H9 (cell line): Measurements from ENCODE around the gene OR51L1. TPM values are rescaled to one million over a fixed set of nuclear protein-coding genes. Genes with fewer than 3 reads are reported as not detected.

Experiments used
- DNase-seq: peaks from one replicate; pipeline ENCODE4 v3.0.0-alpha.2; 2017
- H2AFZ ChIP-seq: one replicate; pipeline ENCODE4 v1.6.1; 2013; ENCODE audit warnings: mild to moderate bottlenecking, low read length, control low read depth, moderate library complexity
- H2AK5ac ChIP-seq: 2 replicates; pipeline ENCODE4 v1.6.1; 2013; ENCODE audit warnings: low read length, control low read depth, mixed read lengths; ENCODE audit not compliant: insufficient read length
- H2BK120ac ChIP-seq: one replicate; pipeline ENCODE4 v1.6.1; 2013; ENCODE audit warnings: low read depth, mild to moderate bottlenecking, low read length, control low read depth, inconsistent platforms; ENCODE audit not compliant: poor library complexity, severe bottlenecking
- H2BK12ac ChIP-seq: 2 replicates; pipeline ENCODE4 v1.6.1; 2013; ENCODE audit warnings: low read length, control low read depth, mixed read lengths, low read depth; ENCODE audit not compliant: insufficient read length
- H2BK15ac ChIP-seq: 2 replicates; pipeline ENCODE4 v1.6.1; 2013; ENCODE audit warnings: low read depth, low read length, control low read depth
- H2BK20ac ChIP-seq: one replicate; pipeline ENCODE4 v1.6.1; 2013; ENCODE audit warnings: low read depth, mild to moderate bottlenecking, low read length, control low read depth, inconsistent platforms; ENCODE audit not compliant: poor library complexity, severe bottlenecking
- H2BK5ac ChIP-seq: 2 replicates; pipeline ENCODE4 v1.6.1; 2013; ENCODE audit warnings: low read length, control low read depth, mixed read lengths; ENCODE audit not compliant: insufficient read length
- H3K14ac ChIP-seq: 2 replicates; pipeline ENCODE4 v1.6.1; 2013; ENCODE audit warnings: low read length, control low read depth; ENCODE audit not compliant: insufficient read depth
- H3K18ac ChIP-seq: 2 replicates; pipeline ENCODE4 v1.6.1; 2013; ENCODE audit warnings: low read depth, mild to moderate bottlenecking, mixed read lengths, low read length, control low read depth; ENCODE audit not compliant: insufficient read length
- H3K23ac ChIP-seq: 2 replicates; pipeline ENCODE4 v1.6.1; 2013; ENCODE audit warnings: low read length, control low read depth, mixed read lengths, low read depth; ENCODE audit not compliant: insufficient read length
- H3K23me2 ChIP-seq: 2 replicates; pipeline ENCODE4 v1.6.1; 2013; ENCODE audit warnings: low read depth, mild to moderate bottlenecking, mixed read lengths, low read length, control low read depth; ENCODE audit not compliant: insufficient read length, poor library complexity, severe bottlenecking
- H3K27ac ChIP-seq: 2 replicates; pipeline ENCODE4 v1.5.1; 2013; ENCODE audit warnings: low read length, control low read depth, mixed read lengths, low read depth; ENCODE audit not compliant: insufficient read length
- H3K27me3 ChIP-seq: 2 replicates; pipeline ENCODE4 v1.6.1; 2013; ENCODE audit warnings: low read length, control low read depth, inconsistent platforms; ENCODE audit not compliant: insufficient read depth
- H3K4ac ChIP-seq: 2 replicates; pipeline ENCODE4 v1.6.1; 2013; ENCODE audit warnings: low read depth, mild to moderate bottlenecking, control low read depth, inconsistent platforms, low read length, moderate library complexity
- H3K4me1 ChIP-seq: 2 replicates; pipeline ENCODE4 v1.6.1; 2013; ENCODE audit warnings: low read length, control low read depth, inconsistent platforms; ENCODE audit not compliant: insufficient read depth
- H3K4me2 ChIP-seq: 2 replicates; pipeline ENCODE4 v1.6.1; 2013; ENCODE audit warnings: low read length, control low read depth, mixed read lengths; ENCODE audit not compliant: insufficient read length, insufficient read depth
- H3K56ac ChIP-seq: 2 replicates; pipeline ENCODE4 v1.6.1; 2013; ENCODE audit warnings: low read depth, mild to moderate bottlenecking, mixed read lengths, low read length, control low read depth; ENCODE audit not compliant: insufficient read length
- H3K79me1 ChIP-seq: 2 replicates; pipeline ENCODE4 v1.6.1; 2013; ENCODE audit warnings: low read depth, mild to moderate bottlenecking, moderate library complexity, low read length, control low read depth, inconsistent platforms; ENCODE audit not compliant: insufficient read depth, poor library complexity, severe bottlenecking
- H3K79me2 ChIP-seq: 2 replicates; pipeline ENCODE4 v1.6.1; 2013; ENCODE audit warnings: low read length, control low read depth, inconsistent platforms; ENCODE audit not compliant: insufficient read depth
- H3K9ac ChIP-seq: 2 replicates; pipeline ENCODE4 v1.6.1; 2013; ENCODE audit warnings: low read length, control low read depth, mixed read lengths; ENCODE audit not compliant: insufficient read length; ENCODE audit errors: extremely low read depth
- H3K9me3 ChIP-seq: one replicate; pipeline ENCODE4 v1.6.1; 2013; ENCODE audit warnings: low read depth, low read length, inconsistent platforms; ENCODE audit not compliant: control insufficient read depth
- H3T11ph ChIP-seq: one replicate; pipeline ENCODE4 v1.6.1; 2013; ENCODE audit warnings: mild to moderate bottlenecking, low read length, control low read depth, inconsistent platforms
- H4K20me1 ChIP-seq: one replicate; pipeline ENCODE4 v1.6.1; 2013; ENCODE audit not compliant: control insufficient read depth, insufficient read length, insufficient read depth
- H4K5ac ChIP-seq: 2 replicates; pipeline ENCODE4 v1.6.1; 2013; ENCODE audit warnings: low read depth, mild to moderate bottlenecking, mixed read lengths, low read length, control low read depth; ENCODE audit not compliant: insufficient read length
- H4K8ac ChIP-seq: replicated peaks from 2 replicates; pipeline ENCODE4 v1.6.1; 2013; ENCODE audit warnings: low read length, control low read depth, mixed read lengths, low read depth; ENCODE audit not compliant: insufficient read length
- H4K91ac ChIP-seq: 2 replicates; pipeline ENCODE4 v1.6.1; 2013; ENCODE audit warnings: low read depth, mild to moderate bottlenecking, moderate library complexity, mixed read lengths, low read length, control low read depth; ENCODE audit not compliant: insufficient read length
- H3K27ac Mint-ChIP-seq, 3 experiments: 2 replicates in 2 of 3; 3 replicates in 1 of 3; pipeline ENCODE4 v1.8.0; 2020 to 2021; ENCODE audit warnings: mixed read lengths in 3 of 3, mild to moderate bottlenecking in 1 of 3, moderate library complexity in 1 of 3
- H3K27me3 Mint-ChIP-seq: 2 replicates; pipeline ENCODE4 v1.8.0; 2021; ENCODE audit warnings: low read depth, mild to moderate bottlenecking, moderate library complexity, mixed read lengths
- H3K36me3 Mint-ChIP-seq, 3 experiments: 2 replicates in 2 of 3; 3 replicates in 1 of 3; pipeline ENCODE4 v1.8.0; 2020 to 2021; ENCODE audit warnings: low read depth in 3 of 3, mixed read lengths in 3 of 3; ENCODE audit not compliant: insufficient read depth in 1 of 3
- H3K4me1 Mint-ChIP-seq, 2 experiments: 2 replicates each; pipeline ENCODE4 v1.8.0; 2020; ENCODE audit warnings: mixed read lengths in 2 of 2
- H3K4me3 Mint-ChIP-seq, 2 experiments: 2 replicates in 1 of 2; 3 replicates in 1 of 2; pipeline ENCODE4 v1.8.0; 2020 to 2021; ENCODE audit warnings: mild to moderate bottlenecking in 2 of 2, mixed read lengths in 2 of 2, moderate library complexity in 1 of 2
- H3K9me3 Mint-ChIP-seq, 2 experiments: 2 replicates in 1 of 2; 3 replicates in 1 of 2; pipeline ENCODE4 v1.8.0; 2020; ENCODE audit warnings: mild to moderate bottlenecking in 2 of 2, mixed read lengths in 2 of 2, moderate library complexity in 1 of 2
- CTCF ChIP-seq: fragments of 200-600 bp; sonication (generic); conservative IDR thresholded peaks from 3 replicates; pipeline ENCODE4 v1.8.0; 2021; ENCODE audit warnings: antibody characterized with exemption, mild to moderate bottlenecking
- WGBS: extraction: QIAGEN DNeasy Blood & Tissue Kit; methylation state at CpG from one replicate; pipeline ENCODE4 v1.1.7; 2013; ENCODE audit warnings: missing lambda C conversion rate, low lambda C conversion rate, mixed read lengths; ENCODE audit not compliant: insufficient read length; ENCODE audit errors: extremely low coverage; 5-methylcytosine and 5-hydroxymethylcytosine counted together
- total RNA-seq: library from RNA; stranded (reverse); gene quantifications from 2 replicates; pipeline ENCODE4 v1.2.1, GENCODE V29; 2021

OR51L1 gene
- total RNA-seq, 1 experiment from 2014 or later = not detected

- Histone ChIP-seq H3K9me3 (no peaks in the 10 kb centered on the region), H3K18ac (no peak overlapping the region), H4K20me1 (no peaks in the 10 kb centered on the region), H3K56ac (no peak overlapping the region), H3K4me2 (no peak overlapping the region), H3K4ac (no peak overlapping the region), H3K23ac (no peak overlapping the region), H2AK5ac (no peak overlapping the region), H4K91ac (no peak overlapping the region), H3K14ac (no peak overlapping the region), H3K23me2 (no peaks in the 10 kb centered on the region), H2BK20ac (no peak overlapping the region), H2BK5ac (no peak overlapping the region), H3K27me3 (no peaks in the 10 kb centered on the region), H3K27ac (no peak overlapping the region), H2BK120ac (no peak overlapping the region), H4K5ac (no peak overlapping the region), H2AFZ (no peak overlapping the region), H3K9ac (no peak overlapping the region), H4K8ac (no peak overlapping the region), H2BK15ac (no peak overlapping the region), H3T11ph (no peak overlapping the region), H3K79me1 (no peaks in the 10 kb centered on the region), H3K79me2 (no peaks in the 10 kb centered on the region), H2BK12ac (no peak overlapping the region), H3K4me1 (no peaks in the 10 kb centered on the region)
- no CpG with 5 or more reads among the region's 3 CpGs for WGBS
- H3K9me3 Mint-ChIP-seq = peaks cover 2 to 3% of the 10 kb centered on the region in 2 experiments; a peak in 3 of 5 replicates
- H3K27ac Mint-ChIP-seq = no peak overlapping the region
- H3K36me3 Mint-ChIP-seq = no peaks in the 10 kb centered on the region; a peak in 1 of 7 replicates
- H3K27me3 Mint-ChIP-seq = no peaks in the 10 kb centered on the region
- DNase-seq = no peak
- H3K4me3 Mint-ChIP-seq = no peak overlapping the region
- no peak for TF ChIP-seq CTCF
- 0 out of 4 replicates have a peak, but pooled peaks cover 0 to 3% of the 10 kb centered on the region in 2 experiments for H3K4me1 Mint-ChIP-seq
Observed at GRCh38 chr11:4960877-4961276, 33.8 kb upstream of the OR51L1 start.
